Osteocyte (in vitro differentiated cells): ENCODE measurements around the gene DENND4C. TPM values are rescaled to one million over a fixed set of nuclear protein-coding genes. Genes with fewer than 3 reads are reported as not detected.

ENCODE experiments used
- DNase-seq: peaks from one replicate; pipeline ENCODE4 v3.0.0; 2021; ENCODE audit warnings: mixed read lengths; ENCODE audit not compliant: unreplicated experiment; ENCODE audit errors: extremely low spot score
- H3K27ac Mint-ChIP-seq: one replicate; pipeline ENCODE4 v1.8.0; 2021; ENCODE audit warnings: mild to moderate bottlenecking, mixed read lengths; ENCODE audit not compliant: unreplicated experiment
- H3K27me3 Mint-ChIP-seq: one replicate; pipeline ENCODE4 v1.8.0; 2021; ENCODE audit warnings: mixed read lengths; ENCODE audit not compliant: unreplicated experiment
- H3K36me3 Mint-ChIP-seq: one replicate; pipeline ENCODE4 v1.8.0; 2021; ENCODE audit warnings: mixed read lengths; ENCODE audit not compliant: unreplicated experiment
- H3K4me1 Mint-ChIP-seq: one replicate; pipeline ENCODE4 v1.8.0; 2021; ENCODE audit warnings: mixed read lengths; ENCODE audit not compliant: unreplicated experiment
- H3K4me3 Mint-ChIP-seq: one replicate; pipeline ENCODE4 v1.8.0; 2021; ENCODE audit warnings: mild to moderate bottlenecking, moderate library complexity, mixed read lengths; ENCODE audit not compliant: unreplicated experiment
- H3K9me3 Mint-ChIP-seq: one replicate; pipeline ENCODE4 v1.8.0; 2021; ENCODE audit warnings: mixed read lengths; ENCODE audit not compliant: unreplicated experiment
- total RNA-seq: library from RNA; stranded (reverse); gene quantifications from 2 replicates; pipeline ENCODE4 v1.2.1, GENCODE V29; 2021
- TF ChIP-seq, protein P1 (sequence below): fragments of 200-600 bp; sonication (generic); IDR thresholded peaks from 2 replicates; pipeline ENCODE4 v1.5.0; 2021; ENCODE audit warnings: antibody characterized with exemption, mild to moderate bottlenecking, moderate library complexity

DENND4C gene
- total RNA-seq, 1 donor from 2014 or later, result 41.3 TPM

DNA sequence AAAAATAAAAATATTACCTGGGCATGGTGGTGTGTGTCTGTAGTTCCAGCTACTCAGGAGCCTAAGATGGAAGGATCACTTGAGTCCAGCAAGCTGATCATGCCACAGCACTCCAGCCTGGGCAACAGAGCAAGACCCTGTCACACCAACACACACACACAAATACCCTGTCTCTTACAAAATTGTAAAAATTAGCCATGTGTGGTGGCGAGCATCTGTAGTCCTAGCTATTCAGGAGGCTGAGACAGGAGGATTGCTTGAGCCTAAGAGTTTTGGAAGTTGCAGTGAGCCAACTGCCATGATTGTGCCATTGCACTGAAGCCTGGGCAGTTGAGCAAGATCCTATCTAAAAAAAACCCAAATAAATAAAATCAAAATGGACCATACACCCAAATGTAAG, 32.1 kb upstream of the DENND4C start:
- Mint-ChIP-seq H3K27ac (no peak overlapping the region), H3K36me3 (no peaks in the 10 kb centered on the region), H3K9me3 (no peaks in the 10 kb centered on the region), H3K4me3 (no peak overlapping the region), H3K27me3 (peaks cover 2% of the 10 kb centered on the region), H3K4me1 (no peaks in the 10 kb centered on the region)
- TF ChIP-seq, protein P1, sequence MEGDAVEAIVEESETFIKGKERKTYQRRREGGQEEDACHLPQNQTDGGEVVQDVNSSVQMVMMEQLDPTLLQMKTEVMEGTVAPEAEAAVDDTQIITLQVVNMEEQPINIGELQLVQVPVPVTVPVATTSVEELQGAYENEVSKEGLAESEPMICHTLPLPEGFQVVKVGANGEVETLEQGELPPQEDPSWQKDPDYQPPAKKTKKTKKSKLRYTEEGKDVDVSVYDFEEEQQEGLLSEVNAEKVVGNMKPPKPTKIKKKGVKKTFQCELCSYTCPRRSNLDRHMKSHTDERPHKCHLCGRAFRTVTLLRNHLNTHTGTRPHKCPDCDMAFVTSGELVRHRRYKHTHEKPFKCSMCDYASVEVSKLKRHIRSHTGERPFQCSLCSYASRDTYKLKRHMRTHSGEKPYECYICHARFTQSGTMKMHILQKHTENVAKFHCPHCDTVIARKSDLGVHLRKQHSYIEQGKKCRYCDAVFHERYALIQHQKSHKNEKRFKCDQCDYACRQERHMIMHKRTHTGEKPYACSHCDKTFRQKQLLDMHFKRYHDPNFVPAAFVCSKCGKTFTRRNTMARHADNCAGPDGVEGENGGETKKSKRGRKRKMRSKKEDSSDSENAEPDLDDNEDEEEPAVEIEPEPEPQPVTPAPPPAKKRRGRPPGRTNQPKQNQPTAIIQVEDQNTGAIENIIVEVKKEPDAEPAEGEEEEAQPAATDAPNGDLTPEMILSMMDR, result no peak
- DNase-seq, result no peak

DNA sequence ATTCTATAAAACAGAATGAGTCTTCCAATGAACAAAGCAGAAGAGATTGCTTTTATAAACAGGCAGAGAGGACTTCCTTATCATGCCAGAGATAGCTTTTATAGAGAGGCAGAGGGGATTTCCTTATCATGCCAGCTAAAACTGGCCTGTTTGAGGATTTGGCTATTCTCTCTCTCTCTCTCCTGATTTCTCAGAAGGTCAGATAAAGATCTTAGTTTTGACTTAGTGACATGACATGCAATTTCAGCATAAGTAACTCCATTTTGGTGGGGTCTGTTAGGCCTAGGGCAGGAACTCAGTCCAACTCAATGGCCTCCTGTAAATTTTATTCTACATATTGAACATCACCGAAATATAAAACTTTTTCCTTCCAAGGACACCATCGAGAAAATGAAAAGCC, 31.5 kb upstream of the DENND4C start:
- Mint-ChIP-seq H3K36me3 (no peaks in the 10 kb centered on the region), H3K4me1 (no peaks in the 10 kb centered on the region), H3K27ac (no peak overlapping the region), H3K4me3 (no peak overlapping the region), H3K9me3 (no peaks in the 10 kb centered on the region), H3K27me3 (peaks cover 2% of the 10 kb centered on the region)
- TF ChIP-seq, protein P1, result no peak
- DNase-seq, result no peak

DNA sequence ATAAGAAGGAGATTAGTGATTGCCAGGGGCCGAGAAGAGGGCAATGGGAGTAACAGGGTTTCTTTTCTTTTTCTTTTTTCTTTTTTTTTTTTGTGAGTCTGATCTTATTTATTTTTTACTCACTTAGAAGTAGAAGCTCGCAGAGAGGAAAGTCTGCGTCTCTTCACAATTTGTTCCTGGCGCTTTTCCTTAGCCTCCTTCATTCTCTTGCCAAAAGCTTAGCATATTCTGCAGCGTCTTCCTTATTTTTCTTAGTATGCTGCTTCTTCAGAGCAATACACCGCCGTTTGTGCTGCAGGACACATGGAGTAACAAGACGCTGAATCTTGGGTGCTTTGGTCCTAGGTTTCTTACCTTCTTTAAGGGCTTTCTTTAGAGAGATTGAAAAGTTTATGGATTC, 30.3 kb upstream of the DENND4C start:
- TF ChIP-seq, protein P1, result no peak
- Mint-ChIP-seq H3K27ac (no peak overlapping the region), H3K4me1 (no peaks in the 10 kb centered on the region), H3K36me3 (no peaks in the 10 kb centered on the region), H3K27me3 (peaks cover 2% of the 10 kb centered on the region), H3K9me3 (no peaks in the 10 kb centered on the region), H3K4me3 (no peak overlapping the region)
- DNase-seq, result no peak

DNA sequence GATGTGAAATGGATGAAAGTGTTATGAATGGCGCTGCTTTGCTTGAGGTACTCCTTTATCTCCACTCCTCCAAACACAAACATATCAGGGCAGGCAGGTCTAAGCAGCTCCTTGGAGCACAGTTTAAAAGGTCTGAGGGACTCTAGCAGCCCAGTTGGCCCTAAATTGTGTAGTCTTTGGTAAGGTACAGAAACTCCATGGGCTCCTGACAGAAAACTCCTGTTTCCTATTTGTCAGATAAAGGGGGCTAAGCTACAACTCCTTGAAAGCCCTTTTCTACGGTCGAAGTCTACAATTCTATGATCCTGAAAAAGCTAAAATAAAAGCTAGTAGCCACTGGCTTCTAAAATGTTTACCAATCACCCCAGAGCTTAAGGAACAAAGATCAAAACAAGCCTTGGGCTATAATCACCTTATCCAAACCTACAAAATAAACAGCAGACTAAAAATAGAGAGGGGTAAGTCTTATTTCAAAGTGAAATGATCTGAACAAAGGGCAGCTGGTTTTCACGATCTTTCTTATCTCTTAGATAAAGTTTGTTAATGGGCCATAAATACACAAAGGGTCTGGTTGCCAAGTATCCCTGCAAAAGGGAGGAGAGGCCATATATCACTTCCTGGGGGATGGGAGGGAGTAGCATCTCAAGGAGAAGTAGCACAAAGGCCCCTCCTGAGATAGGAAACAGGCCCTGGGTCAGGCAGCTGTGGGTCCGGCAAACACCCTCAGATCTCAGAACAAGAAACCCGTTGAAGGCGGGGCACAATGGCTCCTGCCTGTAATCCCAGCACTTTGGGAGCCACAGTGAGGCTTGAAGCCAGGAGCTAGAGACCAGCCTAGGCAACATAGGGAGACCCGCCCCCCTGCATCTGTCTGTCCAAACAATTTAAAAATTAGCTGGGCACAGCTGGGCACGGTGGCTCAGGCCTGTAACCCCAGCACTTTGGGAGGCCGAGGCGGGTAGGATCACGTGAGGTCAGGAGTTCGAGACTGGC, 28.3 kb upstream of the DENND4C start:
- TF ChIP-seq, protein P1, result no peak
- H3K27ac Mint-ChIP-seq, result no peak overlapping the region
- no peaks in the 10 kb centered on the region for H3K36me3 Mint-ChIP-seq
- H3K4me3 Mint-ChIP-seq, result no peak overlapping the region
- H3K4me1 Mint-ChIP-seq, result no peaks in the 10 kb centered on the region
- H3K9me3 Mint-ChIP-seq, result no peaks in the 10 kb centered on the region
- H3K27me3 Mint-ChIP-seq, result peaks cover 2% of the 10 kb centered on the region
- DNase-seq, result no peak

DNA sequence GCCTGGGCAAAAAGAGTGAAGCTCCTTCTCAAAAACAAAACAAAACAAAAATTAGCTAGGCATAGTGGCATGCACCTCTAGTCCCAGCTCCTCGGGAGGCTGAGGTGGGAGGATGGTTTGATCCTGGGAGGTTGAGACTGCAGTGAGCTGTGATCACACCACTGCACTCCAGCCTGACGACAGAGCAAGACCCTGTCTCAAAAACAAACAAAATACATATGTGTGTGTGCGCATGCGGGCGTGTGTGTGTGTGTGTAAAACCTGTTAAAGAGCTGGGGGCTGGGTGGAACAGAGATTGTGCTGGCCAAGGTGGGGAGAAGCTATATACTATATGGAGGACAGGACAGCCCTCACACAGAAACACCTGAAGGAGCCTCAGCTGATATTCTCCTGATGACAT, 27.4 kb upstream of the DENND4C start:
- Mint-ChIP-seq H3K36me3 (no peaks in the 10 kb centered on the region), H3K27me3 (peaks cover 2% of the 10 kb centered on the region), H3K4me3 (no peak overlapping the region), H3K27ac (no peak overlapping the region), H3K9me3 (no peaks in the 10 kb centered on the region), H3K4me1 (no peaks in the 10 kb centered on the region)
- TF ChIP-seq, protein P1, result no peak
- DNase-seq, result no peak
